SU-DHL-6 (cell line): ENCODE results near the gene PTGES.
"Not testable (repeated sequence)": the region's sequence is repeated elsewhere in the genome, so short reads cannot be mapped to it uniquely, and the experiment has no call there.

Experiments
- H2AFZ ChIP-seq: fragments of 200-600 bp; sonication (generic); 2 replicates; pipeline ENCODE4 v1.6.1; 2014; ENCODE audit warnings: low read depth, mild to moderate bottlenecking, moderate library complexity, mixed read lengths, antibody characterized with exemption, low read length; ENCODE audit not compliant: severe bottlenecking
- H3F3A ChIP-seq: fragments of 200-600 bp; shearing (Covaris generic); 2 replicates; pipeline ENCODE4 v1.6.0; 2016; ENCODE audit warnings: antibody characterized with exemption, mild to moderate bottlenecking; ENCODE audit not compliant: insufficient read depth
- H3K27ac ChIP-seq: fragments of 200-600 bp; sonication (generic); 2 replicates; pipeline ENCODE4 v1.5.1; 2016; ENCODE audit warnings: low read depth, mild to moderate bottlenecking, low read length, moderate library complexity, mixed read lengths
- H3K27me3 ChIP-seq: fragments of 200-600 bp; sonication (generic), shearing (Covaris generic); 2 replicates; pipeline ENCODE4 v1.6.0; 2014; ENCODE audit warnings: mild to moderate bottlenecking, low read length
- H3K36me3 ChIP-seq: fragments of 200-600 bp; sonication (generic); 2 replicates; pipeline ENCODE4 v1.6.1; 2014; ENCODE audit warnings: mild to moderate bottlenecking, low read length, mixed read lengths
- H3K4me2 ChIP-seq: fragments of 300-600, 200-600 bp; shearing (Covaris generic), sonication (generic); 2 replicates; pipeline ENCODE4 v1.6.0; 2014; ENCODE audit warnings: low read length, low read depth, mild to moderate bottlenecking; ENCODE audit not compliant: poor library complexity, severe bottlenecking
- H3K4me3 ChIP-seq: fragments of 200-600 bp; sonication (generic); 2 replicates; pipeline ENCODE4 v1.5.1; 2014; ENCODE audit warnings: antibody characterized with exemption, low read length, mild to moderate bottlenecking, mixed read lengths; ENCODE audit not compliant: insufficient read depth, poor library complexity, severe bottlenecking
- H3K79me2 ChIP-seq: fragments of 200-600 bp; sonication (generic); 2 replicates; pipeline ENCODE4 v1.6.1; 2014; ENCODE audit warnings: mild to moderate bottlenecking, low read length, moderate library complexity; ENCODE audit not compliant: insufficient read depth
- H3K9ac ChIP-seq: fragments of 200-600 bp; sonication (generic); 2 replicates; pipeline ENCODE4 v1.7.0; 2014; ENCODE audit warnings: mild to moderate bottlenecking, low read length
- H3K9me2 ChIP-seq: fragments of 200-600 bp; sonication (generic); replicated peaks from 2 replicates; pipeline ENCODE4 v1.6.1; 2014; ENCODE audit warnings: low read length; ENCODE audit not compliant: insufficient read depth
- H3K9me3 ChIP-seq: fragments of 200-600 bp; sonication (generic); 2 replicates; pipeline ENCODE4 v1.6.1; 2014; ENCODE audit warnings: low read length, mixed read lengths; ENCODE audit not compliant: insufficient read depth
- H4K20me1 ChIP-seq: fragments of 200-600 bp; sonication (generic); 2 replicates; pipeline ENCODE4 v1.6.1; 2014; ENCODE audit warnings: low read depth, mild to moderate bottlenecking, antibody characterized with exemption, low read length, moderate library complexity, mixed read lengths
- EZH2phosphoT487 ChIP-seq: fragments of 200-600 bp; sonication (generic), shearing (Covaris generic); conservative IDR thresholded peaks from 2 replicates; pipeline ENCODE4 v1.6.1; 2018; ENCODE audit warnings: mild to moderate bottlenecking, antibody characterized with exemption, low read length, moderate library complexity, mixed read lengths
- TF ChIP-seq, protein P1 (sequence below): fragments of 200-600 bp; sonication (generic); IDR thresholded peaks from one replicate; pipeline ENCODE4 v1.5.1; 2017; ENCODE audit warnings: antibody characterized with exemption, mild to moderate bottlenecking, low read length, moderate library complexity; ENCODE audit not compliant: insufficient read depth, poor library complexity, severe bottlenecking

Gene PTGES

DNA sequence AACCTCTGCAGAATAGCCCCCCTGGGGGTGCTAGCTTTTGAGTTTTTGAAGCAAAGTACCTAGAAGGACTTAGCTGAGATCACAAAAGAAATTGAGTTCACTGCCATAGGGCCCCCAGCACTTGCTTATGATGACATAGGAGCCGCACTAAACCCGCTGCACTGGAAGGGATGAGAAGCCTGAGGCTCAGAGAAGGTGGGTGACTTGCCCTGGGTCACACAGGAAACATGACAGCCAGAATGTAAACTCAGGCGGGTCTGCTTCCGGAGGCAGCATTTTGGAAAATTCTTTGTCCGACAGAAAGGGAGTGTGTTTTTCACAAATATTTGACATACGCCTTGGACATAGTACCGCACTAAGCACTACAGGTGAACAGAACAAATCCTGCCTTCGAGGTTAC lies 41.7 kb upstream of the PTGES start:
- H4K20me1 ChIP-seq, result no peaks in the 10 kb centered on the region
- no peaks in the 10 kb centered on the region for H3K27me3 ChIP-seq
- no peak overlapping the region for H3K4me2 ChIP-seq
- H3K27ac ChIP-seq, result no peak overlapping the region
- TF ChIP-seq, protein P1, sequence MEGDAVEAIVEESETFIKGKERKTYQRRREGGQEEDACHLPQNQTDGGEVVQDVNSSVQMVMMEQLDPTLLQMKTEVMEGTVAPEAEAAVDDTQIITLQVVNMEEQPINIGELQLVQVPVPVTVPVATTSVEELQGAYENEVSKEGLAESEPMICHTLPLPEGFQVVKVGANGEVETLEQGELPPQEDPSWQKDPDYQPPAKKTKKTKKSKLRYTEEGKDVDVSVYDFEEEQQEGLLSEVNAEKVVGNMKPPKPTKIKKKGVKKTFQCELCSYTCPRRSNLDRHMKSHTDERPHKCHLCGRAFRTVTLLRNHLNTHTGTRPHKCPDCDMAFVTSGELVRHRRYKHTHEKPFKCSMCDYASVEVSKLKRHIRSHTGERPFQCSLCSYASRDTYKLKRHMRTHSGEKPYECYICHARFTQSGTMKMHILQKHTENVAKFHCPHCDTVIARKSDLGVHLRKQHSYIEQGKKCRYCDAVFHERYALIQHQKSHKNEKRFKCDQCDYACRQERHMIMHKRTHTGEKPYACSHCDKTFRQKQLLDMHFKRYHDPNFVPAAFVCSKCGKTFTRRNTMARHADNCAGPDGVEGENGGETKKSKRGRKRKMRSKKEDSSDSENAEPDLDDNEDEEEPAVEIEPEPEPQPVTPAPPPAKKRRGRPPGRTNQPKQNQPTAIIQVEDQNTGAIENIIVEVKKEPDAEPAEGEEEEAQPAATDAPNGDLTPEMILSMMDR, result no peak
- TF ChIP-seq EZH2phosphoT487, result no peak
- H3K9me2 ChIP-seq, result no peaks in the 10 kb centered on the region
- no peaks in the 10 kb centered on the region for H3F3A ChIP-seq
- H3K36me3 ChIP-seq, result no peaks in the 10 kb centered on the region
- H3K4me3 ChIP-seq, result no peak overlapping the region
- H3K9me3 ChIP-seq, result no peaks in the 10 kb centered on the region
- H3K9ac ChIP-seq, result no peak overlapping the region
- H2AFZ ChIP-seq, result no peak overlapping the region
- no peaks in the 10 kb centered on the region for H3K79me2 ChIP-seq

DNA sequence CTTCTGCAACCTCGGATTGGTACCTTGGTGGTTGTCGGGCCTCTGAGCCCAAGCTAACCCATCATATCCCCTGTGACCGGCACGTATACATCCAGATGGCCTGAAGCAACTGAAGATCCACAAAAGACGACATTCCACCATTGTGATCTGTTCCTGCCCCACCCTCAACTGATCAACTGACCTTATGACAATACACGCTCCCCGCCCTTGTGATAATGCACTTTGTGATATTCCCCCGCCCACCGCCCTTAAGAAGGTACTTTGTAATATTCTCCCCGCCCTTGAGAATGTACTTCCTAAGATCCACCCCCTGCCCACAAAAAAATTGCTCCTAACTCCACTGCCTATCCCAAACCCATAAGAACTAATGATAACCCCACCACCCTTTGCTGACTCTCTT lies 33.6 kb upstream of the PTGES start:
- Histone ChIP-seq H3K9me2 (no peaks in the 10 kb centered on the region), H4K20me1 (no peaks in the 10 kb centered on the region), H3K27me3 (no peaks in the 10 kb centered on the region; the same call in 1 of the 2 replicates), H3K4me3 (no peak overlapping the region), H3K79me2 (no peaks in the 10 kb centered on the region), H2AFZ (no peak overlapping the region), H3F3A (no peaks in the 10 kb centered on the region), H3K4me2 (no peak overlapping the region), H3K27ac (no peak overlapping the region), H3K9me3 (no peaks in the 10 kb centered on the region), H3K9ac (no peak overlapping the region), H3K36me3 (no peaks in the 10 kb centered on the region)
- TF ChIP-seq EZH2phosphoT487, result no peak
- TF ChIP-seq, protein P1, result no peak

DNA sequence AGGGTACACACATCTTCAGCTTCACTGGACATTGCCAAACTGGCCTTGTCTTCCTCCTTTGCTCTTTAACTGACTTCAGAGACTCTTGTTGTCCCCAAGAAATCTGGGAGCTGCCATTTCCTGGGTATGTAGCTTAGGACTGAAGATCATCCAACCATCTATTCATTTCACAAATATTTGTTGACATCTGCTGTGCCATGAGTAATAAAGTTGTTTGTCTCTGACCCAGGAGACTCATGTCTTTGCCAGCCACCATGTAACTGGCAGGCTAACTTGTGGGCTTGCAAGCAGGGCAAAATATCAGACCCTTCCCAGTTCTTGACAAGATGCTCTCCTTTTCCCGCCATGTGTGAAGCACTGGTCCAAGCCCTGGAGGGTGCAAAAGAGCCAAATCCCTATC lies 33.0 kb upstream of the PTGES start:
- Histone ChIP-seq H3K9ac (no peak overlapping the region), H3F3A (no peaks in the 10 kb centered on the region), H3K27ac (no peak overlapping the region), H4K20me1 (no peaks in the 10 kb centered on the region), H3K27me3 (no peaks in the 10 kb centered on the region; the same call in 1 of the 2 replicates), H2AFZ (no peak overlapping the region), H3K9me2 (no peaks in the 10 kb centered on the region), H3K79me2 (no peaks in the 10 kb centered on the region), H3K4me3 (no peak overlapping the region), H3K9me3 (no peaks in the 10 kb centered on the region), H3K4me2 (no peak overlapping the region), H3K36me3 (no peaks in the 10 kb centered on the region)
- no peak for TF ChIP-seq EZH2phosphoT487
- TF ChIP-seq, protein P1, result no peak

DNA sequence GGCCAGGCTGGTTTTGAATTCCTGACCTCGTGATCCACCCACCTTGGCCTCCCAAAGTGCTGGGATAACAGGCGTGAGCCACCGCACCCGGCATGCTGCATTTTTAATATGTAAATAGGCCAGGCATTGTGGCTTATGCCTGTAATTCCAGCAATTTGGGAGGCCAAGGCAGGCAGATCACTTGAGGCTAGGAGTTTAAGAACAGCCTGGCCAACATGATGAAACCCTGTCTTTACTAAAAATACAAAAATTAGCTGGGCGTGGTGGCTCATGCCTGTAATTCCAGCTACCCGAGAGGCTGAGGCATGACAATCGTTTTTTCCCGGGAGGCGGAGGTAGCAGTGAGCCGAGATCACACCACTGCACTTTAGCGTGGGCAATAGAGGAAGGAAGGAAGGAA lies 32.1 kb upstream of the PTGES start:
- not testable (repeated sequence) for H3K4me3 ChIP-seq, H3K9me2 ChIP-seq, H3K27ac ChIP-seq, H3K9ac ChIP-seq, H3K27me3 ChIP-seq, H3K36me3 ChIP-seq, H3K79me2 ChIP-seq, H3F3A ChIP-seq, H4K20me1 ChIP-seq, H3K9me3 ChIP-seq, H2AFZ ChIP-seq, H3K4me2 ChIP-seq
